ENCODE data around the gene RPRD1A. TPM values are rescaled to one million over a fixed set of nuclear protein-coding genes. Genes with fewer than 3 reads are reported as not detected.

The RPRD1A gene
- total and polyA plus RNA-seq, 4 donors: 11.8 to 29.5 (median 16.6) TPM

DNA sequence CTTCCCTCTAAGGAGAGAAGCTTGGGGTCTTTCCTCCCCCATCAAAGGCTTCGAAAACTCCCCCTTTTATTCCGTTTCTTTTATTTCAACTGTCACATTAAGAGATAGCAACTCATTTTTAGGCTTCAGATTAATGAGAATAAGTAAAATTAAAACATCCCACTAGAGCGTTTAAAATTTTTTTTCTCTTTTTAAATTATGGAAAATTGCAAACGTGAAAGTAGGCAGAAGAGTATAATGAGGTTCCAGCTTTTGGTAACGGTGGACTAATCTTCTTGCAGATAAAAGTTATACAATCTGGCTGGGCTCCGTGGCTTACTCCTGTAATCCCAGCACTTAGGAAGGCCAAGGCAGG is 116.8 kb downstream of the RPRD1A start:
- TF ChIP-seq HNF4G (IDR thresholded peaks at IDR 0.05) (no peak), JUND (IDR thresholded peaks at IDR 0.05) (no peak), TAF1 (conservative IDR thresholded peaks at IDR 0.05) (no peak), CTCF (IDR thresholded peaks at IDR 0.05; ENCODE audit: low read depth, low read length, missing input control) (no peak), FOXA1 (IDR thresholded peaks at IDR 0.05) (no peak), GABPA (IDR thresholded peaks at IDR 0.05 in 1 of 2, conservative IDR thresholded peaks at IDR 0.05 in 1 of 2) (no peak), EGR1 (IDR thresholded peaks at IDR 0.05; ENCODE audit: low read depth in 2 of 2) (no peak), RAD21 (IDR thresholded peaks at IDR 0.05) (no peak)
- Histone ChIP-seq H3K9me3 (ENCODE audit: control insufficient read depth in 4 of 4, low read length in 3 of 4) (no peaks in the 10 kb centered on the region), H3K4me1 (ENCODE audit: control insufficient read depth in 4 of 4, insufficient read depth in 4 of 4, low read length in 3 of 4) (peaks cover 3 to 8% (median 6%) of the 10 kb centered on the region in 4 donors), H3K9ac (ENCODE audit: low read depth in 1 of 2, low read length in 2 of 2) (no peak overlapping the region), H3K4me3 (ENCODE audit: low read depth in 1 of 3, low read length in 3 of 3) (peak overlapping the region in 1 of 3 donors; percentile 43), H3K27me3 (ENCODE audit: control insufficient read depth in 4 of 4, insufficient read depth in 4 of 4, low read length in 3 of 4) (no peaks in the 10 kb centered on the region), H3K36me3 (ENCODE audit: control insufficient read depth in 4 of 4, insufficient read depth in 3 of 4, low read depth in 1 of 4, low read length in 3 of 4) (no peaks in the 10 kb centered on the region), H3K27ac (ENCODE audit: low read depth in 1 of 2, low read length in 2 of 2) (no peak overlapping the region)
- 16% methylated on average over 6 of the region's 6 CpGs for WGBS
- no peak for DNase-seq (ENCODE audit: low spot score)

GRCh38 chr18:35949903-35950627 is 117.3 kb downstream of the RPRD1A start:
- Histone ChIP-seq H3K9ac (ENCODE audit: low read depth in 1 of 2, low read length in 2 of 2) (no peak overlapping the region), H3K27ac (ENCODE audit: low read depth in 1 of 2, low read length in 2 of 2) (no peak overlapping the region)
- TF ChIP-seq CTCF (IDR thresholded peaks at IDR 0.05; ENCODE audit: low read depth, low read length, missing input control) (peak; percentile 92), RAD21 (IDR thresholded peaks at IDR 0.05) (peak; percentile 72 to 79), SP1 (IDR thresholded peaks at IDR 0.05) (no peak), YY1 (IDR thresholded peaks at IDR 0.05) (no peak), RXRA (IDR thresholded peaks at IDR 0.05) (no peak), HNF4G (IDR thresholded peaks at IDR 0.05) (no peak), REST (IDR thresholded peaks at IDR 0.05) (no peak), GABPA (IDR thresholded peaks at IDR 0.05 in 1 of 2, conservative IDR thresholded peaks at IDR 0.05 in 1 of 2) (no peak), EGR1 (IDR thresholded peaks at IDR 0.05; ENCODE audit: low read depth in 2 of 2) (no peak), JUND (IDR thresholded peaks at IDR 0.05) (no peak), FOXA2 (IDR thresholded peaks at IDR 0.05) (no peak), HNF4A (conservative IDR thresholded peaks at IDR 0.05) (no peak), MAX (IDR thresholded peaks at IDR 0.05) (no peak)
- TF ChIP-seq, protein P1, sequence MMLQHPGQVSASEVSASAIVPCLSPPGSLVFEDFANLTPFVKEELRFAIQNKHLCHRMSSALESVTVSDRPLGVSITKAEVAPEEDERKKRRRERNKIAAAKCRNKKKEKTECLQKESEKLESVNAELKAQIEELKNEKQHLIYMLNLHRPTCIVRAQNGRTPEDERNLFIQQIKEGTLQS (IDR thresholded peaks at IDR 0.05): no peak
- TF ChIP-seq, protein P2, sequence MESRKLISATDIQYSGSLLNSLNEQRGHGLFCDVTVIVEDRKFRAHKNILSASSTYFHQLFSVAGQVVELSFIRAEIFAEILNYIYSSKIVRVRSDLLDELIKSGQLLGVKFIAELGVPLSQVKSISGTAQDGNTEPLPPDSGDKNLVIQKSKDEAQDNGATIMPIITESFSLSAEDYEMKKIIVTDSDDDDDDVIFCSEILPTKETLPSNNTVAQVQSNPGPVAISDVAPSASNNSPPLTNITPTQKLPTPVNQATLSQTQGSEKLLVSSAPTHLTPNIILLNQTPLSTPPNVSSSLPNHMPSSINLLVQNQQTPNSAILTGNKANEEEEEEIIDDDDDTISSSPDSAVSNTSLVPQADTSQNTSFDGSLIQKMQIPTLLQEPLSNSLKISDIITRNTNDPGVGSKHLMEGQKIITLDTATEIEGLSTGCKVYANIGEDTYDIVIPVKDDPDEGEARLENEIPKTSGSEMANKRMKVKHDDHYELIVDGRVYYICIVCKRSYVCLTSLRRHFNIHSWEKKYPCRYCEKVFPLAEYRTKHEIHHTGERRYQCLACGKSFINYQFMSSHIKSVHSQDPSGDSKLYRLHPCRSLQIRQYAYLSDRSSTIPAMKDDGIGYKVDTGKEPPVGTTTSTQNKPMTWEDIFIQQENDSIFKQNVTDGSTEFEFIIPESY (IDR thresholded peaks at IDR 0.05): no peak

More at GRCh38 chr18:35949903-35950627, 117.3 kb downstream of the RPRD1A start:
- no peaks in the 10 kb centered on the region for H3K9me3 ChIP-seq (ENCODE audit: control insufficient read depth in 4 of 4, low read length in 3 of 4)
- H3K4me1 ChIP-seq (ENCODE audit: control insufficient read depth in 4 of 4, insufficient read depth in 4 of 4, low read length in 3 of 4): peaks cover 3 to 8% (median 6%) of the 10 kb centered on the region in 4 donors
- 6% methylated on average over 54 of the region's 54 CpGs for WGBS
- peak; percentile 46 for DNase-seq (ENCODE audit: low spot score)
- H3K36me3 ChIP-seq (ENCODE audit: control insufficient read depth in 4 of 4, insufficient read depth in 3 of 4, low read depth in 1 of 4, low read length in 3 of 4): no peaks in the 10 kb centered on the region
- H3K27me3 ChIP-seq (ENCODE audit: control insufficient read depth in 4 of 4, insufficient read depth in 4 of 4, low read length in 3 of 4): no peaks in the 10 kb centered on the region
- H3K4me3 ChIP-seq (ENCODE audit: low read depth in 1 of 3, low read length in 3 of 3): peak overlapping the region; percentile 28 to 78 (median 43)

All from liver (tissue), 9 donors.